ENCODE results near the gene MRPS31. TPM values are rescaled to one million over a fixed set of nuclear protein-coding genes. Genes with fewer than 3 reads are reported as not detected.
"Not testable (repeated sequence)": the region's sequence is repeated elsewhere in the genome, so short reads cannot be mapped to it uniquely, and the experiment has no call there.

The MRPS31 gene
- total RNA-seq, 1 donor from 2014 or later: 15.1 TPM

GRCh38 chr13:40789275-40790153, 18.5 kb upstream of the MRPS31 start, which contains the start of gene SLC25A15:
Gene SLC25A15 (plus strand): TSS chr13:40789611. CDS start chr13:40793227, 3,616 bp downstream.
- peak within 1 kb of the TSS; percentile 58 for H3K27ac ChIP-seq (ENCODE audit: low read depth, low read length)
- H3K27ac Mint-ChIP-seq (ENCODE audit: unreplicated experiment): peak within 1 kb of the TSS; percentile 34
- peaks cover 10% of the 10 kb centered on the region for H3K36me3 Mint-ChIP-seq (ENCODE audit: low read depth, unreplicated experiment)
- H3K4me3 ChIP-seq (ENCODE audit: insufficient read depth, low read depth, low read length): peak within 1 kb of the TSS; percentile 79
- TF ChIP-seq EZH2 (IDR thresholded peaks at IDR 0.05; ENCODE audit: insufficient read depth, low read length): no peak
- no peak for TF ChIP-seq CTCF (IDR thresholded peaks at IDR 0.05; ENCODE audit: insufficient read depth, low read depth, low read length)
- H3K9me3 ChIP-seq (ENCODE audit: insufficient read depth, low read depth, low read length): no peaks in the 10 kb centered on the region
- H3K27me3 Mint-ChIP-seq (ENCODE audit: low read depth, unreplicated experiment): no peaks in the 10 kb centered on the region
- FAIRE-seq (no peak), DNase-seq (ENCODE audit: low read depth) (peak; percentile 63)
- peak within 1 kb of the TSS; percentile 84 for H3K4me3 Mint-ChIP-seq (ENCODE audit: unreplicated experiment)
- H3K36me3 ChIP-seq (ENCODE audit: insufficient read depth, low read length): no peaks in the 10 kb centered on the region
- H4K20me1 ChIP-seq (ENCODE audit: insufficient read depth, low read length): no peaks in the 10 kb centered on the region
- no peaks in the 10 kb centered on the region for H3K27me3 ChIP-seq (ENCODE audit: insufficient read depth, low read length)
- H2AFZ ChIP-seq (ENCODE audit: low read depth, low read length): peak within 1 kb of the TSS; percentile 94
- H3K4me1 ChIP-seq (ENCODE audit: insufficient read depth, low read length): peaks cover 7% of the 10 kb centered on the region
- peaks cover 5% of the 10 kb centered on the region for H3K79me2 ChIP-seq (ENCODE audit: insufficient read depth, low read length)
- no peaks in the 10 kb centered on the region for H3K9me3 Mint-ChIP-seq (ENCODE audit: unreplicated experiment)
- peak within 1 kb of the TSS; percentile 97 for H3K4me2 ChIP-seq (ENCODE audit: low read length)
- peak within 1 kb of the TSS; percentile 87 for H3K9ac ChIP-seq (ENCODE audit: low read length)
- peaks cover 13% of the 10 kb centered on the region for H3K4me1 Mint-ChIP-seq (ENCODE audit: low read depth, unreplicated experiment)

- H3K27ac Mint-ChIP-seq (ENCODE audit: unreplicated experiment): peak overlapping the region; percentile 34
- peak overlapping the region; percentile 58 for H3K27ac ChIP-seq (ENCODE audit: low read depth, low read length)
- peak overlapping the region; percentile 94 for H2AFZ ChIP-seq (ENCODE audit: low read depth, low read length)
Measured at GRCh38 chr13:40788540-40789274, 17.7 kb upstream of the MRPS31 start.

GRCh38 chr13:40787062-40787461, 16.1 kb upstream of the MRPS31 start:
- Mint-ChIP-seq H3K27ac (ENCODE audit: unreplicated experiment) (peak overlapping the region; percentile 66), H3K9me3 (ENCODE audit: unreplicated experiment) (no peaks in the 10 kb centered on the region), H3K4me3 (ENCODE audit: unreplicated experiment) (peak overlapping the region; percentile 58), H3K36me3 (ENCODE audit: low read depth, unreplicated experiment) (no peaks in the 10 kb centered on the region), H3K4me1 (ENCODE audit: low read depth, unreplicated experiment) (peaks cover 13% of the 10 kb centered on the region), H3K27me3 (ENCODE audit: low read depth, unreplicated experiment) (no peaks in the 10 kb centered on the region)
- no peak overlapping the region for H3K4me3 ChIP-seq (ENCODE audit: insufficient read depth, low read depth, low read length)
- H3K9me3 ChIP-seq (ENCODE audit: insufficient read depth, low read depth, low read length): no peaks in the 10 kb centered on the region
- H3K36me3 ChIP-seq (ENCODE audit: insufficient read depth, low read length): no peaks in the 10 kb centered on the region
- H2AFZ ChIP-seq (ENCODE audit: low read depth, low read length): no peak overlapping the region
- no peak overlapping the region for H3K9ac ChIP-seq (ENCODE audit: low read length)
- no peaks in the 10 kb centered on the region for H4K20me1 ChIP-seq (ENCODE audit: insufficient read depth, low read length)
- DNase-seq (ENCODE audit: low read depth) (peak; percentile 68), FAIRE-seq (no peak)
- TF ChIP-seq CTCF (IDR thresholded peaks at IDR 0.05; ENCODE audit: insufficient read depth, low read depth, low read length) (no peak), EZH2 (IDR thresholded peaks at IDR 0.05; ENCODE audit: insufficient read depth, low read length) (no peak)
- no peaks in the 10 kb centered on the region for H3K27me3 ChIP-seq (ENCODE audit: insufficient read depth, low read length)
- H3K79me2 ChIP-seq (ENCODE audit: insufficient read depth, low read length): peaks cover 5% of the 10 kb centered on the region
- no peak overlapping the region for H3K27ac ChIP-seq (ENCODE audit: low read depth, low read length)
- peaks cover 7% of the 10 kb centered on the region for H3K4me1 ChIP-seq (ENCODE audit: insufficient read depth, low read length)
- H3K4me2 ChIP-seq (ENCODE audit: low read length): no peak overlapping the region

More at GRCh38 chr13:40788540-40789274, 17.7 kb upstream of the MRPS31 start:
- not testable (repeated sequence) for H3K4me1 ChIP-seq (ENCODE audit: insufficient read depth, low read length); H3K79me2 ChIP-seq (ENCODE audit: insufficient read depth, low read length); FAIRE-seq; H3K36me3 Mint-ChIP-seq (ENCODE audit: low read depth, unreplicated experiment); H3K27me3 Mint-ChIP-seq (ENCODE audit: low read depth, unreplicated experiment); H3K27me3 ChIP-seq (ENCODE audit: insufficient read depth, low read length); H4K20me1 ChIP-seq (ENCODE audit: insufficient read depth, low read length); H3K9me3 ChIP-seq (ENCODE audit: insufficient read depth, low read depth, low read length); H3K9me3 Mint-ChIP-seq (ENCODE audit: unreplicated experiment); DNase-seq (ENCODE audit: low read depth); H3K36me3 ChIP-seq (ENCODE audit: insufficient read depth, low read length)
- Mint-ChIP-seq H3K4me3 (ENCODE audit: unreplicated experiment) (peak overlapping the region; percentile 80), H3K4me1 (ENCODE audit: low read depth, unreplicated experiment) (peaks cover 13% of the 10 kb centered on the region)
- H3K4me2 ChIP-seq (ENCODE audit: low read length): peak overlapping the region; percentile 97
- peak overlapping the region; percentile 79 for H3K4me3 ChIP-seq (ENCODE audit: insufficient read depth, low read depth, low read length)
- H3K9ac ChIP-seq (ENCODE audit: low read length): peak overlapping the region; percentile 87

Measured in astrocyte (in vitro differentiated cells and primary cell).